ENCODE measurements around the gene MECP2.

DNA sequence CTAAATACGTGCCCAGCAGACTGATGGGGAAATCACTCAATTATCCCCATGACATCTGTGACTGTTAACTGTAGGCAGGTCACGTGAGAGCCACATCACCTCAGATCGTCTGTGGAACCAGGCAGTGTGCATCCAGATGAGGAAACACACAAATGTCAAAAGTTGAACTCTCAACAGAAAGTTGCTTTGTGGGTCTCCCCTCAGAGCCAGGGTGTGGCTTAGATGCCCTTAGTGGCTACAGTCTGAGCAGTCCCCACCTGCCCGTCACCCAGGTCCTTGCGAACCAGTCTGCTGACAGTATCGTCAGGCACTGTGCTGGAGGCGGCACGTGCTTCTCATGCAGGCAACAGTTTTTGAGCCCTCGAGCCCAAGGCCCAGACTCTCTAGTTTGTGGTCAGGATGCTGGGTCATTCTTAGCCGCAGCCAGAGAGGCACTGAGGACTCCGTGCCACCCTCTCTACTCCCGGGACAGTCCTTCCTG lies 114.2 kb downstream of the MECP2 start:
- TF ChIP-seq FOSL2 (IDR thresholded peaks at IDR 0.05) (no peak), FOSL2 (CRISPR knock-in tag; IDR thresholded peaks at IDR 0.05) (no peak), MAZ (IDR thresholded peaks at IDR 0.05; ENCODE audit: borderline replicate concordance, low read depth, low read length) (no peak), EP300 (IDR thresholded peaks at IDR 0.05) (no peak), CHD4 (IDR thresholded peaks at IDR 0.05; ENCODE audit: borderline replicate concordance) (no peak), CHD2 (IDR thresholded peaks at IDR 0.05; ENCODE audit: low read length, partially characterized antibody) (no peak), RAD21 (conservative IDR thresholded peaks at IDR 0.05 in 1 of 2, IDR thresholded peaks at IDR 0.05 in 1 of 2) (no peak), NR3C1 (IDR thresholded peaks at IDR 0.05) (no peak), POLR2A (IDR thresholded peaks at IDR 0.05; ENCODE audit: low read length) (no peak), ESRRA (IDR thresholded peaks at IDR 0.05; ENCODE audit: borderline replicate concordance, low read length) (no peak), KDM5A (IDR thresholded peaks at IDR 0.05) (no peak)
- TF ChIP-seq, protein P1, sequence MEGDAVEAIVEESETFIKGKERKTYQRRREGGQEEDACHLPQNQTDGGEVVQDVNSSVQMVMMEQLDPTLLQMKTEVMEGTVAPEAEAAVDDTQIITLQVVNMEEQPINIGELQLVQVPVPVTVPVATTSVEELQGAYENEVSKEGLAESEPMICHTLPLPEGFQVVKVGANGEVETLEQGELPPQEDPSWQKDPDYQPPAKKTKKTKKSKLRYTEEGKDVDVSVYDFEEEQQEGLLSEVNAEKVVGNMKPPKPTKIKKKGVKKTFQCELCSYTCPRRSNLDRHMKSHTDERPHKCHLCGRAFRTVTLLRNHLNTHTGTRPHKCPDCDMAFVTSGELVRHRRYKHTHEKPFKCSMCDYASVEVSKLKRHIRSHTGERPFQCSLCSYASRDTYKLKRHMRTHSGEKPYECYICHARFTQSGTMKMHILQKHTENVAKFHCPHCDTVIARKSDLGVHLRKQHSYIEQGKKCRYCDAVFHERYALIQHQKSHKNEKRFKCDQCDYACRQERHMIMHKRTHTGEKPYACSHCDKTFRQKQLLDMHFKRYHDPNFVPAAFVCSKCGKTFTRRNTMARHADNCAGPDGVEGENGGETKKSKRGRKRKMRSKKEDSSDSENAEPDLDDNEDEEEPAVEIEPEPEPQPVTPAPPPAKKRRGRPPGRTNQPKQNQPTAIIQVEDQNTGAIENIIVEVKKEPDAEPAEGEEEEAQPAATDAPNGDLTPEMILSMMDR (IDR thresholded peaks at IDR 0.05) = no peak
- TF ChIP-seq, protein P2, sequence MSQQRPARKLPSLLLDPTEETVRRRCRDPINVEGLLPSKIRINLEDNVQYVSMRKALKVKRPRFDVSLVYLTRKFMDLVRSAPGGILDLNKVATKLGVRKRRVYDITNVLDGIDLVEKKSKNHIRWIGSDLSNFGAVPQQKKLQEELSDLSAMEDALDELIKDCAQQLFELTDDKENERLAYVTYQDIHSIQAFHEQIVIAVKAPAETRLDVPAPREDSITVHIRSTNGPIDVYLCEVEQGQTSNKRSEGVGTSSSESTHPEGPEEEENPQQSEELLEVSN (IDR thresholded peaks at IDR 0.05; ENCODE audit: borderline replicate concordance, low read depth) = no peak
- TF ChIP-seq, protein P3, sequence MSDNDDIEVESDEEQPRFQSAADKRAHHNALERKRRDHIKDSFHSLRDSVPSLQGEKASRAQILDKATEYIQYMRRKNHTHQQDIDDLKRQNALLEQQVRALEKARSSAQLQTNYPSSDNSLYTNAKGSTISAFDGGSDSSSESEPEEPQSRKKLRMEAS (IDR thresholded peaks at IDR 0.05) = no peak
- TF ChIP-seq, protein P4, sequence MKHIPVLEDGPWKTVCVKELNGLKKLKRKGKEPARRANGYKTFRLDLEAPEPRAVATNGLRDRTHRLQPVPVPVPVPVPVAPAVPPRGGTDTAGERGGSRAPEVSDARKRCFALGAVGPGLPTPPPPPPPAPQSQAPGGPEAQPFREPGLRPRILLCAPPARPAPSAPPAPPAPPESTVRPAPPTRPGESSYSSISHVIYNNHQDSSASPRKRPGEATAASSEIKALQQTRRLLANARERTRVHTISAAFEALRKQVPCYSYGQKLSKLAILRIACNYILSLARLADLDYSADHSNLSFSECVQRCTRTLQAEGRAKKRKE (CRISPR knock-in tag; IDR thresholded peaks at IDR 0.05; ENCODE audit: low read depth) = no peak
